HG03039 (cell line): ENCODE data around the gene CAPN1.
"Not testable (repeated sequence)": the region's sequence is repeated elsewhere in the genome, so short reads cannot be mapped to it uniquely, and the experiment has no call there.

ENCODE experiments used
- ATAC-seq: cut with Tn5 transposase; IDR thresholded peaks from one replicate; pipeline ENCODE4 v1.9.1; 2021; ENCODE audit warnings: mild to moderate bottlenecking, moderate library complexity; ENCODE audit not compliant: unreplicated experiment

The CAPN1 gene

DNA sequence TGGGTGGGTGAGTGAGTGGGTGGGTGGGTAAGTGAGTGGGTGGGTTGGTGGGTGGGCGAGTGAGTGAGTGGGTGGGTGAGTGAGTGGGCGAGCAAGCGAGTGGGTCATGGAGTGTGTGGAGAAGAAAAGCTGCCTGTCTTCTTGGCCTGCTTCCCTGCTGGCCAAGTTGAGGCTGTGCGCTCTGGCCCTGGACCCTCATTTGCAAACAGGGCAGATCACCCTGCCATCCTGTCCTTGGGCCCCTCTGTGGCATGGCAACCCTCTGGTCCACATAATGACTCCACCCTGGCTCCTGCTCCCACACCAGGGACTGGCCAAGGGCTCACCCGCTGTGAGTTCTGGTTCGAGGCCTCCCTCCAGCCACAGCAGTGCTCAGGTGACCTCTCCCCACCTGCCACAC is 35.1 kb downstream of the CAPN1 start:
- ATAC-seq, result no peak

DNA sequence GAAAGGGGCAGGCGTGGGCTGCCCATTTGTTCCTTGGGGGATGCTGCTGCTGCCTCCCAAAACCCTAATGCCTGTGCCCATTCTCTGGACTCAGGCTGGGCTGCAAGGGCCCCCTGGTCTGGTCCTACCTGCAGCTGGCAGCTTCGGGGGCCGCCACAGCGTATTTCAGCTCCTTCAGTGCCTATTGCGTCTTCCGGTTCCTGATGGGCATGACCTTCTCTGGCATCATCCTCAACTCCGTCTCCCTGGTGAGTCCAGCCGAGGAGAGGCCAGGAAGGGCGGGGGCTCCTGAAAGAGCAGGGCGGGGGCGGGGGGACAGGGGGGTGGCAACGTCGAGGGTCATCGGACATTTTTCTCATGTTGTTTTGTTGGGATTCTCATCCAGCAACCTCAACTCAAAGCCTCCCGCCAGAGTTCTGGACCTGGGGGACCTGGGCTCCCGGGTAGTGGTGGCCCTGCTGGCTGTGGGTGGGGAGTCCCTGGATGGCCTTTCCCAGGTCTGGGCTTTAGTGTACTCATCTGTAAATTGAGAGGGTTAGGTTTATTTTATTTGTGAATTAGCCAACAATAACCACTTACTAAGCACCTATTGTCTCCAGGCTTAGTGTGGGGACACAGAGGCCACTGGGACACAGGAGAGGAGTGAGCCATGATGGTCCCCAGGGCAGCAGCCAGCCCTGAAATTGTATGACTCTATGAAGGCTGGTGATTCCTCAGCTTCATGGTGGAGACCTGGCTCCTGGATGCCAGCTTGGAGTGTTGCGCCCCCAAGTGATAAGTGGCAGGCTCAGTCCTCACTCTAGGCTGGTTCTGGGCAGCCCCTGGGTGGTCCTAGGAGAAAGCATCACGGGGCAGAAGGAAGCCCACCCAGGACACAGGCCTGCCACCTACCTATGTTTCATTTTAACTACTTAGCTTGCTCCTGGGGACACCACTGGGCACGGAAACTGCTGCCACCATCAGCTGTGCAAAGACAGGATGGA is 36.0 kb downstream of the CAPN1 start:
- ATAC-seq, result no peak

DNA sequence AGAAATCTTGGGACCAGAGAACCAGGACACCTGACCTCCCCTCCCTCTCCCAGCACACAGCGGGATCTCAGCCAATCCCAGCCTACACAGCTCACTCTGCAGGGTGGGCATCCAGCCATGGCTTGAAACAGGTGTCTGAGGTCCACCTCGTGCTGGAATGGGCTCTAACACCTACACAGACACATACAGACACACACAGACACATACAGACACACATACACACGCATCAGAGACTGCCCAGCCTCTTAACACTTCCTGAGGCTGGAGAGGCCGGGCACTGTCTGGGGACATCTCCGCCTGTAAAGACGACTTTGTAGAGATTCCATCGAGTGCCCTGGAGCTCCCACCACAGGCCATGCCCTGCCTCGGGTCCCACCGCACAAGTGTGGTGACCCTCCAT is 36.7 kb downstream of the CAPN1 start:
- ATAC-seq, result no peak

DNA sequence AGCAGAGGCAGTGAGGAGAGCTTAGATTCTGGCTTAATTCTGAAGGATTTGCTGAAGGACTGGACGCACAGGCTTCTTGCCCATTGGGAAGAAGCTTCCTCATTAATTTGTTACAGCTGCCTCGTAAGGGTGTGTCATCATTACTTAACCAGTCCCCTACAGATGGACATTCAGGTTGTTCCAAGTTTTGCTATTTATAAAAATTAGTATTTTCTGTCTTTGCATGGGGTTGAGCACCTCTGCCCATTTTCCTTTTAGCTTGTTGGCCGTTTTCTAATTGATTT is 38.1 kb downstream of the CAPN1 start:
- no peak for ATAC-seq

DNA sequence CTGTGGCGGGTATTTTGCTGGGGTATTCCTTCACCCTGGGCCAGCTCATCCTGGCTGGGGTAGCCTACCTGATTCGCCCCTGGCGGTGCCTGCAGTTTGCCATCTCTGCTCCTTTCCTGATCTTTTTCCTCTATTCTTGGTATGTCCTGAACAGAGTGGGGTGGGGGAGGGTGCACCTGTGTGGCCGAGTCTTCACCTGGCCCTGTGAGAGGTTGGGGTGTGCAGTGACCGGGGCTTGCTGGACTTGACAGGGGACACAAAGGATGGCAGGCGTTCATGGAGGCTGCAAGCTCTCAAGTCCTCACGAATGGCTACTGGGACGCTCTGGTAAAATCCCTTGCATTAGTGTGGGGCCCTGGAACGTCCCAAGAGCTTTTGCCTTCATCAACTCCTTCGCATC is 39.3 kb downstream of the CAPN1 start:
- no peak for ATAC-seq

DNA sequence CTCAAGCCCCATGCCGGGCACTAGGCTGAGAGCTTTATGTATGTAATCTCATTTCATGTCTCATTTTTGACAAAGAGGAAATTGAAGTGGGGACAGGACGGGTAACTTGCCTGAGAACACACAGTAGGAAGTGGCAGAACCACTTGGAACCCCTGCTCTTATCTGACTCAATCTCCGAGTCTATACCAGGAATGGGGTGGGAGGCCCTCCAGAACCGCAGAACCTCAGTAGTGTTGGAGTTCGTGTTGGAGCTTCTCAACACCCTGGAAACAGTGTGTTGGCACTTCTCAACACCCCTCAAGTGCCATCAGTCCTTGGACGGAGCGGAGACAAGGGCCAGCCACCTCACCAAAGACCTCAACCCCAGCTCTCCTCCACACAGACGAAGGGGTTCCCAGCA is 41.3 kb downstream of the CAPN1 start:
- no peak for ATAC-seq

DNA sequence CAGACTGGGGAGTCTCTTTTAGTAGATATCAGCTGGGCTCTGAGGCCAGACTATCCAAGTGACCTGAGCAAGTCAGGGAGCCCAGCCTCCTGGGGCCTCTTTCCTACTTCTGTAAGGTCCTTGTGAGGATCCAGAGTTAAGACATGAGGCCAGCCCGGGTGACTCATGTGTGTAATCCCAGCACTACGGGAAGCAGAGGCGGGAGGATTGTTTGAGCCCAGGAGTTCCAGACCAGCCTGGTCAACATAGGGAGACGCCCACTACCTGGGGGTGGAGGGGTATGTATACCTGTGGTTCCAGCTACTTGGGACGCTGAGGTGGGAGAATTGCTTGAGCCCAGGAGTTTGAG is 43.2 kb downstream of the CAPN1 start:
- ATAC-seq, result no peak

DNA sequence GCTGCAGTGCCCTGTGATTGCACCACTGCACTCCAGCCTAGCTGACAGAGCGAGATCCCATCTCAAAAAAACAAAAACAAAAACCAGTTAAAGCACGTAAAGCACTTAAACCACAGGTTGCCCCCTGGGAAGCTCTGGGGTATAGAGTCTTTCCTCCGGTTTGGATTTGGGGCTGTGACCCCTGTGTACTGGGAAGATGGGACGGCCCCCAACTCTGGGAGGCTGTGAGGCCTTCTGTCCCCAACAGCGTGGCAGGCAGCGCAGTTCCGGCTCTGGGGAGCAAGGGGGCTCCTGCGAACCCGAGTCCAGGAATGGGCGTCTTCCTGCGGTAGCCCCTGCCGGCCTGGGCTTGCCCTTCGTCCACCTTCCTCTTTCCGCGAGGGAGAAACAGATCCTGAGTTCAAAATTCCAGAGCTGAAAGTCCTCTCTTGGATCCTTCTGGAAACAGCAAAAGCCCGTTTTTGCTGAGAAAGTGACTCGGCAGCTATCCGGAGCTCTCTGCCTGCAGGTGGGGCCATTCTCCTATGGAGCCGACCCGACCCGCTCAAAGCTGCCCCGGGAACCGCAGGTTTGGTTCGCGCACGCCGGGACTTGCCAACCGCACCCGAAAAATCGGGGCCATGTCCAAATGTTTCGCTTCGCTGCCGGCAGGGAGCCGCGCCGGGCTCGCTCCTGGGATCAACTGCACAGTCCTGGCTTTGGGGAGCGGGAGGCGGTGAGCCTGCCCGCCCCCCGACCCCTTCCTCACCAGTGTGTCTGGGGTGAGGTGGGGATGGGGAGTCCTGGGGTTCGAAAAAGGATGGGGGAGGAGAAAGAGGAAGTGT is 43.8 kb downstream of the CAPN1 start:
- ATAC-seq, result no peak

DNA sequence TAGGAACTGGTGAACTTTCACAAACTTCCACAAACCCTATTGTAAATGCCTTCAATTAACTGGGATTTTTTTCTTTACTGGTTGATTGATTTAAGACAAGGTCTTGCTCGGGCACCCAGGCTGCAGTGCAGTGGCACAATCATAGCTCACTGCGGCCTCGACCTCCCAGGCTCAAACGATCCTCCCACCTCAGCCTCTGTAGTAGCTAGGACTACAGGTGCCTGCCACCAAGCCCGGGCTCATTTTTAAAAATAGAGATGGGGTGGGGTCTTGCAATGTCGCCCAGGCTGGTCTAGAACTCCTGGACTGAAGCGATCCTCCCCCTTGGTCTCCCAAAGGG is 44.3 kb downstream of the CAPN1 start:
- no peak for ATAC-seq

DNA sequence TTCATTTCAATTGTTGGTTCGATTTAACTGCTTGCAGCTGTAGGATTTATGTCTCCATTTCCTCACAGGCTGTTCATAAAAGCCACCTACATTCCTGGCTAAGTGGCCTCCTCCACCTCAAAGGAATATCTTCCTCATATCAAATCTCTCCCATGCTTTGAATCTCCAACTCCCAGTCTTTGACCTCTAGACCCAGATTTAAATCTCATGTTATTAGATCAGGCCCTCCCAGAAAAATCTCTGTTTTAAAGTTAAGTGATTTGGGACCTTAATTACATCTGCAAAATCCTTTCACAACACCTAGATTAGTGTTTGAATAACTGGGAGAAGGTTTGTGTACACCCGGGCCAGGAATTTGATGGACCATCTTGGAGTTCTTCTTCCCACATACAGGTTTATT is 46.2 kb downstream of the CAPN1 start:
- ATAC-seq, result no peak

DNA sequence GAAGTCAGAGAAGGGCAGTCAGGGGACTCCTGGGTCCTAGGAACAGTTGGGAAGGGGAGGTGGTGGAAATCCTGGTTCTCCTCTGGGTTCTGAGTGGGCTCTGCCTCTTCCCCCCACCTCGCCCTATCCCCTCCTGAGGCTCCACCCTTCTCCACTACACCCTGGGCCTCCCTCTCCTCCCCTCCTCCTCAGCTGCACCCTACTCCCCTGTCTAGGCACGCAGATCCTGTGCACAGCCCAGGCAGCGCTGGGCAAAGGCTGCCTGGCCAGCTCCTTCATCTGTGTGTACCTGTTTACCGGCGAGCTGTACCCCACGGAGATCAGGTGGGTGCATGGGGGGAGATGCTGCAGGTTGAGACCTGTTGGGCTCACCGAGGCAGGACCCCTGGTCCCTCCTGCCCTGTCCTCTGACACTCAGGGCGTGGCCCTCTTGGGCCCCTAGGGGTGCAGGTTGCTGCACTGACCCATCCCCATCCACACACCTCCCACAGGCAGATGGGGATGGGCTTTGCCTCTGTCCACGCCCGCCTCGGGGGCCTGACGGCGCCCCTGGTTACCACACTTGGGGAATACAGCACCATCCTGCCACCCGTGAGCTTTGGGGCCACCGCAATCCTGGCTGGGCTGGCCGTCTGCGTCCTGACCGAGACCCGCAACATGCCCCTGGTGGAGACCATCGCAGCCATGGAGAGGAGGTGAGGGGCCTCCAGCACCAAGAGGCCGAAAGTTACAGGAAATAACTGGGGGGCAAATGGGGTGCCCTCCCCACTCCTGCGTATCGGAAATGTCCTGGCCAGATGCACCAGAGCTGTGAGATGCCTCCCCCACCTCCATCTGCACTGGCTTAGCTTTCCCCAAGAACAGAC is 54.7 kb downstream of the CAPN1 start:
- ATAC-seq, result no peak

DNA sequence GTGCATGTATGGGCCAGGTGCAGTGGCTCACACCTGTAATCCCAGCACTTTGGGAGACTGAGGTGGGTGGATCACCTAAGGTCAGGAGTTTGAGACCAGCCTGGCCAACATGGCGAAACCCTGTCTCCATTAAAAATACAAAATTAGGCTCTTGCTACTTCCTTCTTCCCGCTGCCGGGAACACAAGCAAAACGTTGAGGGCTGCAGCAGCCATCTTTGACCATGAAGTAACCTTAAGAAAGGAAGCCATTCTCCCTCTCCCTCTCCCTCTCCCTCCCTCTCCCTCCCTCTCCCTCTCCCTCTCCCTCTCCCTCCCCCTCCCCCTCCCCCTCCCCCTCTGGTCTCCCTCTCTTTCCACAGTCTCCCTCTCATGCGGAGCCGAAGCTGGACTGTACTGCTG is 56.6 kb downstream of the CAPN1 start:
- ATAC-seq, result not testable (repeated sequence)

DNA sequence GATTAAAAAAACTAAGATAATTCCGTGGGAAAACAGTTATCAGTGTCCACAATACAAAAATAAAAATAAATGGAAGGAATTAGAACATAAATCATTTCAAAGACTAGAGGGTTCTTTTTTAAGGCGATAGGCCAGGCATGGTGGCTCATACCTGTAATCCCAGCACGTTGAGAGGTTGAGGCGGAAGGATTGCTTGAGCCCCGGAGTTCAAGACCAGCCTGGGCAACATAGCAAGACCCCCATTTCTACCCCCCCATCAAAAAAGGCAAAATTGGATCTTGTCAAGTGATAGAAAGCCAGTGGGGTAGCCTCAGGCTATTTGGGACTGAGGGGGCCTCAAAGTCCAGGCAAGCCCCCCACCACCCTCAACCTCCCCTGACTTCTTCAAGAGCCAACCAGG is 59.4 kb downstream of the CAPN1 start:
- no peak for ATAC-seq

DNA sequence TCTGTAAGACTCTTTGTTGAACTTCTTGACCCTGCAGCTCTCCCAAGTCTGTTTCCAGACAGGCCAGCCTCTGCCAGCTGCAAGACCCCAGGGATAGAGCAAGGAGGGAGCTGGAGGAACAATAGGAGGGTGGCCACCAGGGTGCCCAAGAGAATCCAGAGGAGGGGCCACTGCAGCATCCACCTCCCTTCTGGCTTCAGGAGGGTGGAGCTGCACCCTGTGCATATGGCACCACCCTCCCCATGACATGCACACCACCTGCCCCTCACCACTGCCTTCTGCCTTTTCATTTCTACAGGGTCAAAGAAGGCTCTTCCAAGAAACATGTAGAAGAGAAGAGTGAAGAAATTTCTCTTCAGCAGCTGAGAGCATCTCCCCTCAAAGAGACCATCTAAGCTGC is 60.0 kb downstream of the CAPN1 start:
- ATAC-seq, result no peak

DNA sequence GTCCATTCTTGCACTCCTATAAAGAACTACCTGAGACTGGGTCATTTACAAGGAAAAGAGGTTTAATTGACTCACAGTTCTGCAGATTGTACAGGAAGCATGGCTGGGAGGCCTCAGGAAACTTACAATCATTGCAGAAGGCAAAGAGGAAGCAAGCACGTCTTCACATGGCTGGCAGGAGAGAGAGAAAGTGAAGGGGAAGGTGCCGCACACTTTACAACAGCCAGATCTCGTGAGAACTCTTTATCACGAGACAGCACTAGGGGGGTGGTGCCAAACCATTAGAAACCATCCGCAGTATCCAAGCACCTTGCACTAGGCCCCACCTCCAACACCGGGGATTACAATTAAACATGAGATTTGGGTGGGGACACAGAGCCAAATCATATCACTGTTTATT is 60.7 kb downstream of the CAPN1 start:
- no peak for ATAC-seq

DNA sequence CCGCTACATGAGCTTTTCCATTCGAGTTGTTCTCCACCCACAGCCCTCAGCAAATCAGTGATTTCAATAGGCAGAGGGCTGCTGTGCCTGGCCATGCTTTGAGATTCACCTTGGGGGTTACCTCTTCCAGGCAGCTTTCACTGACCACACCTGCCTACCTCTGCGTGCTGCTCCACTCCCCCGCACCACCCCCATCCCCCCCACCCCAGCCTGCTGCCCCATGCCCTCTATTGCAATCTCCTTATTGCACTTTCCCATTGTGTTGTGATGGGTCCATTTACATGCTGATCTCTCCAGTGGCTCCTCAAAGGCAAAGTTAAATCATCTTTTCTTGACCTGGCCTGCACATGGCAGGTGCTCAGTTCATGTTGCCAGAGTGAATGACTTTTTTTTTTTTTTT is 62.1 kb downstream of the CAPN1 start:
- ATAC-seq, result no peak

DNA sequence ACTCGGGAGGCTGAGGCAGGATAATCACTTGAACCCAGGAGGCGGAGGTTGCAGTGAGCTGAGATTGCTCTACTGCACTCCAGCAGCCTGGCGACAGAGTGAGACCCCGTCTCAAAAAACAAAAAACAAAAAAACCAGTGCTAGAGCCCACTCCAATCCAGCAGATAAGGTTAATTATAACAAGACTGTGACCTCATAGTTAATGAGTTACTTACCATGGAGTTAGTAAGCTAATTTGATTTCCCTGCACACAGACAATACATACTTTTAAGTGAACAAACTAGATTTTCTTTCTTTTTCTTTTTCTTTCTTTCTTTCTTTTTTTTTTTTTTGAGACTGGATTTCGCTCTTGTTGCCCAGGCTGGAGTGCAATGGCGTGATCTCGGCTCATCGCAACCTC is 63.3 kb downstream of the CAPN1 start:
- ATAC-seq, result not testable (repeated sequence)

DNA sequence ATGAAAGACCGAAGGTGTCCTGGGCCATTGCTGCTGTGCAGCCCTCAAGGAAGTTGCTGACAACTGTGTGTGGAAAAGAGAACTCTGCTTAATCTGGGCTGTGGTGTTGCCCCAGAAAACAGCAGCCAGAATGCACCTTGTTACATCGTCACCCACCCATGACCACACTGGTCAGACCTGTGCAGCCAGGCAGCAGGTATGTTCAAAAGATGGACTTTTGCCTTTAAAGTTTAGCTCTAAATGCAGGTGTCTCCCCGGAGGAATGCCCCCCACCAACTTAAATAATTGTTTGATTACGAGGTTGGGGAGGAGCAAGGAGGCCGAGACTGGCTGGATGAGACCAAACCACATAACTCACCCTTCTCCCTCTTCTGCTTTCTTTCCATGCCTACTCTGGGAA is 64.8 kb downstream of the CAPN1 start:
- ATAC-seq, result no peak

DNA sequence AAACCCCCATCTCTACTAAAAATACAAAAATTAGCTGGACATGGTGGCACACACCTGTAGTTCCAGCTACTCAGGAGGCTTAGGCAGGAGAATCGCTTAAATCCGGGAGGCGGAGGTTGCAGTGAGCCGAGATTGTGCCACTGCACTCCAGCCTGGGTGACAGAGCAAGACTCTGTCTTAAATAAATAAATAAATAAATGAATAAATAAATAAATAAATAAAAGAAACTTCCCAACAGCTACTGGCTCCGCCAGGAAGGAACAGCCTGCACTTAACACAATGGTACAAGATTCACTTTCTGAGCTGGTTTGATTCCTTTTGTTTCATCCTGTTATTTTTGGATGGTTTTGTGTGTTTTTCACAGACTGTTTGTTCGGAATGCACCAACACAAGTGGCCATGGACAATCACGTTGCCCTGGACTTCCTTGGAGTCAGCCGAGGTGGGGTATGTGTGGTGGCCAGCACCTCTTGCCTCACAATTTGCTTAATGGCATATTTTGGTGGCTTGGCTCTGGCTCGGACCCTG is 66.5 kb downstream of the CAPN1 start:
- not testable (repeated sequence) for ATAC-seq

DNA sequence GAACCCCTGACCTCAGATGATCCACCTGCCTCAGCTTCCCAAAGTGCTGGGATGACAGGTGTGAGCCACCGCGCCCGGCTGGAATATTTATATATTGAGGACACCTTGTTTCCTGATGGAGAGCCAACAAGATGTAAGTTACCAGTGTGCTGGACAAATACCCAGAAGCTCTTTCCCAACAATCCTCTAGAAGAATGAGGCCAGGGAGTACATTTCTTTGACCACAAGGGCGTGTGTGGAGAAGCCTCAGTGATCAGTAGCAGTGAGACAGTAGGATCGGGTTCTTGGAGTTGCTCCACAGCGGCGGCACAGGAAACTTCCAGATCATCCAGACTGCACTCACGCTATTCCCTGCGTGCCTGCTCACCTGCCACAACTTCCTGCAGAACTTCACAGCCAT is 69.7 kb downstream of the CAPN1 start:
- no peak for ATAC-seq

DNA sequence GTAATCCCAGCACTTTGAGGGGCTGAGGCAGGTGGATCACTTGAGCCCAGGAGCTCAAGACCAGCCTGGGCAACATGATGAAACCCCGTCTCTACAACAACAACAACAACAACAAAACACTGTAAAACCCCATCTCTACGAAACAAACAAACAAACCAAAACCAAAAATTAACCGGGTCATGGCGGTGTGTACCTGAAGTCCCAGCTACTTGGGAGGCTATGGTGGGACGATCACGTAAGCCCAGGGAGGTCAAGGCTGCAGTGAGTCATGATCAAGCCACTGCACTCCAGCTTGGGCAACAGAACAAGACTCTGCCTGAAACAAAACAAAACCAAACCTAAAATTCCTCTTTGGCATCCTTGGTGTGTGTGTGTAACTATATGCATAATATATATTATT is 73.0 kb downstream of the CAPN1 start:
- no peak for ATAC-seq
